Measurements from ENCODE around the gene PHEX. TPM values are rescaled to one million over a fixed set of nuclear protein-coding genes. Genes with fewer than 3 reads are reported as not detected.

Gene PHEX
- total and polyA plus RNA-seq, 12 donors = 0.07 to 0.33 (median 0.10) TPM; not detected in 1

- Histone ChIP-seq H3K4me1 (replicated peaks in 1 of 2) (peaks cover 0 to 6% of the 10 kb centered on the region in 2 donors), H3K27ac (no peak overlapping the region), H3K9me3 (replicated peaks in 1 of 3) (no peaks in the 10 kb centered on the region), H3K36me3 (replicated peaks in 1 of 2) (peaks cover 0 to 10% of the 10 kb centered on the region in 2 donors), H3K27me3 (no peaks in the 10 kb centered on the region), H3K4me3 (no peak overlapping the region)
- intact Hi-C loops (cut with DNase I) = no loop called here
- TF ChIP-seq, protein P1, sequence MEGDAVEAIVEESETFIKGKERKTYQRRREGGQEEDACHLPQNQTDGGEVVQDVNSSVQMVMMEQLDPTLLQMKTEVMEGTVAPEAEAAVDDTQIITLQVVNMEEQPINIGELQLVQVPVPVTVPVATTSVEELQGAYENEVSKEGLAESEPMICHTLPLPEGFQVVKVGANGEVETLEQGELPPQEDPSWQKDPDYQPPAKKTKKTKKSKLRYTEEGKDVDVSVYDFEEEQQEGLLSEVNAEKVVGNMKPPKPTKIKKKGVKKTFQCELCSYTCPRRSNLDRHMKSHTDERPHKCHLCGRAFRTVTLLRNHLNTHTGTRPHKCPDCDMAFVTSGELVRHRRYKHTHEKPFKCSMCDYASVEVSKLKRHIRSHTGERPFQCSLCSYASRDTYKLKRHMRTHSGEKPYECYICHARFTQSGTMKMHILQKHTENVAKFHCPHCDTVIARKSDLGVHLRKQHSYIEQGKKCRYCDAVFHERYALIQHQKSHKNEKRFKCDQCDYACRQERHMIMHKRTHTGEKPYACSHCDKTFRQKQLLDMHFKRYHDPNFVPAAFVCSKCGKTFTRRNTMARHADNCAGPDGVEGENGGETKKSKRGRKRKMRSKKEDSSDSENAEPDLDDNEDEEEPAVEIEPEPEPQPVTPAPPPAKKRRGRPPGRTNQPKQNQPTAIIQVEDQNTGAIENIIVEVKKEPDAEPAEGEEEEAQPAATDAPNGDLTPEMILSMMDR (IDR thresholded peaks at IDR 0.05) = no peak
- TF ChIP-seq POLR2A (IDR thresholded peaks at IDR 0.05) = no peak
- DNase-seq = no peak
- 61 to 90% (median 71%) methylated on average over 6 to 8 of the region's 8 CpGs for WGBS, 4 donors
Measured at GRCh38 chrX:21990832-21991231, 41.3 kb upstream of the PHEX start.

DNA sequence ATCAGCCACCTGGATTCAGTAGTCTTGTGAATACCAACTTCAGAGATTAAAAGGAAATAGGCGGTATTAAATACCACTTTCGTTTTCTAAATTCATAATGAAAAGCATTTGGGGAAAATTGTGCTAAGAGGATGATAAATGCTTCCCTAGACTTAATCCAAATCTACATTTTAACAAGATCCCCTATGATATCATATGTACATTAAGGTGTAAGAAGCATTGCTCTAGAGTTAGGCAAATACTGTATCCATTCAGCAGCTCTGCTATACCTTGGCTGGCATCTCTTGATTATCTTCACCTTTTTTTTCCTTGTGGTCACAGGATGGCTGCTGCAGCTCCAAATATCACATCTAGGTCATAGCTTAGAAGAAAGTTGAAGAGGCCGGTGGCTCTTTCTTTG lies 40.6 kb upstream of the PHEX start:
- H3K36me3 ChIP-seq (replicated peaks in 1 of 2) = peaks cover 0 to 10% of the 10 kb centered on the region in 2 donors
- WGBS, 4 donors = 88 to 95% (median 91%) methylated on average over 3 of the region's 3 CpGs
- intact Hi-C loops (cut with DNase I) = no loop called here
- no peak for TF ChIP-seq POLR2A (IDR thresholded peaks at IDR 0.05)
- TF ChIP-seq, protein P1 (IDR thresholded peaks at IDR 0.05) = no peak
- DNase-seq = no peak
- no peaks in the 10 kb centered on the region for H3K27me3 ChIP-seq
- H3K9me3 ChIP-seq (replicated peaks in 1 of 3) = no peaks in the 10 kb centered on the region
- H3K4me3 ChIP-seq = no peak overlapping the region
- H3K4me1 ChIP-seq (replicated peaks in 1 of 2) = peaks cover 0 to 6% of the 10 kb centered on the region in 2 donors
- H3K27ac ChIP-seq = no peak overlapping the region

DNA sequence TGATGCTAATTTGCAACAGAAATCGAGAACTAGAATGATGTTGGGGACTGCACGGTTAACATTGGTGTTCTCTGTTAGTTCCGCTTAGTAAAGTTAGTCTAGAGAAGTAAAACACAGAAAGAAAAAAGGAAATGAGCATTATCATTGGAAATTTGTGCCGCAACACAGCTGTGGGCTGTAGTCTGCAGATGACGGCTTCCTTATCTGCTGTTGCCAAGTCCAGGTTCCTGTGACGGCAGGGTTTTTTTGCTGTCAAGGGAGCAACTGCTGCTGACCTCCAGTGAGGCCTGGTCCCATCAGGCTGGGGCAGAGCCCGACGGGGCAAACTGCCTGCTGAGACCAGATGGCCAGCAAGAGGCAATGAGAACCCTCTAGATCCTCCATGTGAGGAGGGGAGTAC lies 38.9 kb upstream of the PHEX start:
- intact Hi-C loops (cut with DNase I) = no loop called here
- peak overlapping the region in 1 of 5 donors; percentile 80 for H3K27ac ChIP-seq

DNA sequence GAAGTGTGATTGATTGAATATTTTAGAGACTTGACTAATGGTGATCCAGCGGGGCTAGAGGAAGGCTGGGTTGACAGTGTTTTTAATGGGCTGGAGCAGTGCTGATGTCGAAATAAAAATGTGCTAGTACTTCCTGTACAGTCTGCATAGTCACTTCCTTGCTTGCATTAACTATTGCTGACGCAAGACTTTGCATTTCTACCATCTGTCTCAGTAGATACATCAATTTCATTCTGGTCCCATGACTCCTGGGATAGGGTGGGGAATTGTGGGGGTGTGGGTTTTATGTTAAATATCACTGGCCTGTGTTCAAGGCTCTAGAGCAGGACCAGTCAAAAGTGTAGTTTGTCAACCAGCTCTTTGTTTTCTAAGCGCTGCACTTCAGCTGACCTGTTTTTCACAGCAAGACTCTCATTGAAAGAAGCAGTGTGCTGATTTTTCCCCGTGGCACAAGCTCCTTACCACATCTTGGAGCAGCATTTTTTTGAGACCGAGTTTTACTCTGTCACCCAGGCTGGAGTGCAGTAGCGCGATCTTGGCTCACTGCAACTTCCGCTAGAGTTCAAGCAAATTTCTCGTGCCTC lies 35.2 kb upstream of the PHEX start:
- Histone ChIP-seq H3K4me3 (no peak overlapping the region), H3K27ac (peak overlapping the region in 2 of 5 donors; percentile 29 to 49), H3K27me3 (no peaks in the 10 kb centered on the region), H3K36me3 (replicated peaks in 1 of 2) (peaks cover 0 to 3% of the 10 kb centered on the region in 2 donors), H3K4me1 (replicated peaks in 1 of 2) (peaks cover 0 to 6% of the 10 kb centered on the region in 2 donors), H3K9me3 (replicated peaks in 1 of 3) (no peaks in the 10 kb centered on the region)
- intact Hi-C loops (cut with DNase I) = no loop called here
- DNase-seq = peak in 1 of 7 donors; percentile 8
- TF ChIP-seq, protein P1 (IDR thresholded peaks at IDR 0.05) = no peak
- no peak for TF ChIP-seq POLR2A (IDR thresholded peaks at IDR 0.05)
- 56 to 81% (median 70%) methylated on average over 5 to 10 of the region's 10 CpGs for WGBS, 4 donors

More for the DNA sequence above, 38.9 kb upstream of the PHEX start:
- no peaks in the 10 kb centered on the region for H3K9me3 ChIP-seq (replicated peaks in 1 of 3)
- no peaks in the 10 kb centered on the region for H3K27me3 ChIP-seq
- DNase-seq = peak; percentile 18 to 61 (median 33)
- TF ChIP-seq, protein P1 (IDR thresholded peaks at IDR 0.05) = no peak
- TF ChIP-seq POLR2A (IDR thresholded peaks at IDR 0.05) = no peak
- H3K36me3 ChIP-seq (replicated peaks in 1 of 2) = peaks cover 0 to 10% of the 10 kb centered on the region in 2 donors
- WGBS, 4 donors = 57 to 78% (median 73%) methylated on average over 5 to 8 of the region's 8 CpGs
- no peak overlapping the region for H3K4me3 ChIP-seq
- H3K4me1 ChIP-seq (replicated peaks in 1 of 2) = peaks cover 0 to 6% of the 10 kb centered on the region in 2 donors

Measured in adrenal gland (tissue), 12 donors.